Neural crest cell (in vitro differentiated cells): Measurements from ENCODE around the gene PPM1A. TPM values are rescaled to one million over a fixed set of nuclear protein-coding genes. Genes with fewer than 3 reads are reported as not detected.

Experiments used
- DNase-seq: peaks from one replicate; pipeline ENCODE4 v3.0.0; 2021; ENCODE audit warnings: low read depth, mixed read lengths, low spot score
- H3K27ac Mint-ChIP-seq: one replicate; pipeline ENCODE4 v1.8.0; 2021; ENCODE audit warnings: mild to moderate bottlenecking, mixed read lengths; ENCODE audit not compliant: unreplicated experiment
- H3K27me3 Mint-ChIP-seq: 2 replicates; pipeline ENCODE4 v1.8.0; 2021; ENCODE audit warnings: low read depth, mild to moderate bottlenecking, mixed read lengths
- H3K36me3 Mint-ChIP-seq: 2 replicates; pipeline ENCODE4 v1.8.0; 2021; ENCODE audit warnings: low read depth, mild to moderate bottlenecking, mixed read lengths
- H3K4me1 Mint-ChIP-seq: 2 replicates; pipeline ENCODE4 v1.8.0; 2021; ENCODE audit warnings: mixed read lengths
- H3K4me3 Mint-ChIP-seq: one replicate; pipeline ENCODE4 v1.8.0; 2021; ENCODE audit warnings: mild to moderate bottlenecking, mixed read lengths
- H3K9me3 Mint-ChIP-seq: 2 replicates; pipeline ENCODE4 v1.8.0; 2021; ENCODE audit warnings: mixed read lengths
- total RNA-seq: library from RNA; stranded (reverse); gene quantifications from 2 replicates; pipeline ENCODE4 v1.2.1, GENCODE V29; 2021
- TF ChIP-seq, protein P1 (sequence below): fragments of 200-600 bp; sonication (generic); conservative IDR thresholded peaks from 2 replicates; pipeline ENCODE4 v1.5.0; 2021; ENCODE audit warnings: antibody characterized with exemption, mild to moderate bottlenecking

PPM1A gene
- total RNA-seq, 1 donor from 2014 or later, result 35.5 TPM

GRCh38 chr14:60287452-60287851 lies 38.4 kb downstream of the PPM1A start:
- H3K27me3 Mint-ChIP-seq, result no peaks in the 10 kb centered on the region
- H3K27ac Mint-ChIP-seq, result peak overlapping the region; percentile 1
- H3K4me3 Mint-ChIP-seq, result no peak overlapping the region
- TF ChIP-seq, protein P1, sequence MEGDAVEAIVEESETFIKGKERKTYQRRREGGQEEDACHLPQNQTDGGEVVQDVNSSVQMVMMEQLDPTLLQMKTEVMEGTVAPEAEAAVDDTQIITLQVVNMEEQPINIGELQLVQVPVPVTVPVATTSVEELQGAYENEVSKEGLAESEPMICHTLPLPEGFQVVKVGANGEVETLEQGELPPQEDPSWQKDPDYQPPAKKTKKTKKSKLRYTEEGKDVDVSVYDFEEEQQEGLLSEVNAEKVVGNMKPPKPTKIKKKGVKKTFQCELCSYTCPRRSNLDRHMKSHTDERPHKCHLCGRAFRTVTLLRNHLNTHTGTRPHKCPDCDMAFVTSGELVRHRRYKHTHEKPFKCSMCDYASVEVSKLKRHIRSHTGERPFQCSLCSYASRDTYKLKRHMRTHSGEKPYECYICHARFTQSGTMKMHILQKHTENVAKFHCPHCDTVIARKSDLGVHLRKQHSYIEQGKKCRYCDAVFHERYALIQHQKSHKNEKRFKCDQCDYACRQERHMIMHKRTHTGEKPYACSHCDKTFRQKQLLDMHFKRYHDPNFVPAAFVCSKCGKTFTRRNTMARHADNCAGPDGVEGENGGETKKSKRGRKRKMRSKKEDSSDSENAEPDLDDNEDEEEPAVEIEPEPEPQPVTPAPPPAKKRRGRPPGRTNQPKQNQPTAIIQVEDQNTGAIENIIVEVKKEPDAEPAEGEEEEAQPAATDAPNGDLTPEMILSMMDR, result no peak
- peaks cover 5% of the 10 kb centered on the region for H3K4me1 Mint-ChIP-seq
- no peak for DNase-seq
- no peaks in the 10 kb centered on the region for H3K9me3 Mint-ChIP-seq
- H3K36me3 Mint-ChIP-seq, result peaks cover 22% of the 10 kb centered on the region

DNA sequence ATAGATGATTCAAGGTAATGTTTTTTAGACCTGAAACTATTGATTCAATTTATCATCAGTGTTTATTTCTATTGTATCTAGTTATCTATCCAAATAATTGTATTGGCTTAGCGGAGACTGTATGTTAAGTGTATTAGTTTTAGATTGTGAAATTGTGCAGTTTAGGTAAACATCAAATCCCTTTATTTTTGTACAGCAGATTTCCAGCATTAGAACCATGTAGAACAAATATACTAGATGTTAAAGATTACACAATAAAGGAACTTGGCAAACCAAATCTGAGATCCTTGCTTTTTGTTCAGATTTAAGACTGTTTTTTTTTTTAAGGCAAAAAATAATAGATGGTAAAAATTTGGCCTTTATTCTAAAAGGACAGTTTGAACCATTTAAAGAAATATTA lies 39.3 kb downstream of the PPM1A start:
- Mint-ChIP-seq H3K9me3 (no peaks in the 10 kb centered on the region), H3K4me1 (peaks cover 5% of the 10 kb centered on the region), H3K27me3 (no peaks in the 10 kb centered on the region), H3K27ac (no peak overlapping the region), H3K4me3 (no peak overlapping the region), H3K36me3 (peaks cover 19% of the 10 kb centered on the region)
- TF ChIP-seq, protein P1, result no peak
- DNase-seq, result no peak

- DNase-seq, result no peak
- no peak overlapping the region for H3K27ac Mint-ChIP-seq
- no peak overlapping the region for H3K4me3 Mint-ChIP-seq
- TF ChIP-seq, protein P1, result no peak
- no peaks in the 10 kb centered on the region for H3K4me1 Mint-ChIP-seq
- H3K9me3 Mint-ChIP-seq, result no peaks in the 10 kb centered on the region
- peaks cover 11% of the 10 kb centered on the region for H3K36me3 Mint-ChIP-seq
- no peaks in the 10 kb centered on the region for H3K27me3 Mint-ChIP-seq
These were observed 45.5 kb downstream of the PPM1A start for GRCh38 chr14:60294411-60295069.

GRCh38 chr14:60300019-60300418 lies 51.0 kb downstream of the PPM1A start:
- Mint-ChIP-seq H3K27me3 (no peaks in the 10 kb centered on the region), H3K9me3 (no peaks in the 10 kb centered on the region), H3K4me1 (no peaks in the 10 kb centered on the region), H3K27ac (no peak overlapping the region), H3K4me3 (no peak overlapping the region), H3K36me3 (no peaks in the 10 kb centered on the region)
- DNase-seq, result no peak
- TF ChIP-seq, protein P1, result no peak

DNA sequence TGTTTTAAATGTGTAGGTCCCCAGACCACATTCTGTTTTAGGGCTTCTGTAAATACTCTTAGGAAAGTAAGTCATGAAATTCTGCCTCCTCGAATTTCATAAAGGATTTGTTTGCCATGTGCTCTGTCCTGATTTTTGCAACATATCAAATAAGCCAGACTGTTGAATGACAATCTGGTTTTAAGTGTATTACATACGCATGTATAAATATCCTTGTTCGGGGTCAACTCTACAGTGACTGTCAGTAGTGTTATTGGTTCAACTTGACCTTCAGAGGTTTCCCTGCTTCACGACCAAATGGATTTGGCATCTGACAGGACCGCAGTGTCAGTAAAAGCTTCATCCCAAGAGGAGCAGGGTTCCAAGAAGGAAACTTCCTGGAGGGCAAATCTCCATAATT lies 52.7 kb downstream of the PPM1A start:
- no peak for DNase-seq
- Mint-ChIP-seq H3K27me3 (no peaks in the 10 kb centered on the region), H3K9me3 (peaks cover 4% of the 10 kb centered on the region), H3K27ac (no peak overlapping the region), H3K36me3 (peaks cover 3% of the 10 kb centered on the region), H3K4me3 (no peak overlapping the region), H3K4me1 (no peaks in the 10 kb centered on the region)
- TF ChIP-seq, protein P1, result no peak
